ENCODE data around the gene ADGRL2. TPM values are rescaled to one million over a fixed set of nuclear protein-coding genes. Genes with fewer than 3 reads are reported as not detected.
"Not testable (repeated sequence)": the region's sequence is repeated elsewhere in the genome, so short reads cannot be mapped to it uniquely, and the experiment has no call there.

ADGRL2 gene
- total RNA-seq, 3 donors from 2014 or later, result 59.6 to 78.0 (median 74.7) TPM

- DNase-seq (ENCODE audit: low spot score in 2 of 2), result no peak
- no peak overlapping the region for H3K27ac ChIP-seq
- H3K36me3 ChIP-seq, result no peaks in the 10 kb centered on the region
- TF ChIP-seq POLR2A (IDR thresholded peaks at IDR 0.05), result no peak
- no peak for TF ChIP-seq POLR2AphosphoS5 (IDR thresholded peaks at IDR 0.05)
- no peak for TF ChIP-seq CTCF (IDR thresholded peaks at IDR 0.05)
- no peaks in the 10 kb centered on the region for H3K9me3 ChIP-seq
- H3K4me3 ChIP-seq, result no peak overlapping the region
- no peaks in the 10 kb centered on the region for H3K4me1 ChIP-seq
- intact Hi-C loops (cut with DNase I; ENCODE audit: low total_unique reads), result no loop called here
- no peaks in the 10 kb centered on the region for H3K27me3 ChIP-seq
Observed at GRCh38 chr1:81885291-81885690, 84.6 kb downstream of the ADGRL2 start.

DNA sequence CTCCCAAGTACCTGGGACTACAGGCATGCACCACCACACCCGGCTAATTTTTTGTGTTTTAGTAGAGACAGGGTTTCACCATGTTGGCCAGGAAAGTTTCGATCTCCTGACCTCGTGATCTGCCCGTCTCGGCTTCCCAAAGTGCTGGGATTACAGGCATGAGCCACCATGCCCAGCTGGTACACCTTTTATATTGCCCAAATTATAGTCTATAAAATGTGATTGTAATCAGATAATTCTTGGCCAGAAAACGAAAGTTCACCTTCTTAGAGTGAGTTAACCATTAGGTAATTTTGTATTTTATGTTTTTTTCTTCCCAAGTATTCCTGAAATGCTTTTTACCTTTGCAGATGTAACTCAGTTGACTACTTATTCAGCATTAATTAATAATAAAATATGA is 85.6 kb downstream of the ADGRL2 start:
- H3K4me1 ChIP-seq; H3K36me3 ChIP-seq; DNase-seq (ENCODE audit: low spot score in 2 of 2); H3K27me3 ChIP-seq; H3K4me3 ChIP-seq; H3K9me3 ChIP-seq; intact Hi-C loops (cut with DNase I; ENCODE audit: low total_unique reads); H3K27ac ChIP-seq: not testable (repeated sequence)

DNA sequence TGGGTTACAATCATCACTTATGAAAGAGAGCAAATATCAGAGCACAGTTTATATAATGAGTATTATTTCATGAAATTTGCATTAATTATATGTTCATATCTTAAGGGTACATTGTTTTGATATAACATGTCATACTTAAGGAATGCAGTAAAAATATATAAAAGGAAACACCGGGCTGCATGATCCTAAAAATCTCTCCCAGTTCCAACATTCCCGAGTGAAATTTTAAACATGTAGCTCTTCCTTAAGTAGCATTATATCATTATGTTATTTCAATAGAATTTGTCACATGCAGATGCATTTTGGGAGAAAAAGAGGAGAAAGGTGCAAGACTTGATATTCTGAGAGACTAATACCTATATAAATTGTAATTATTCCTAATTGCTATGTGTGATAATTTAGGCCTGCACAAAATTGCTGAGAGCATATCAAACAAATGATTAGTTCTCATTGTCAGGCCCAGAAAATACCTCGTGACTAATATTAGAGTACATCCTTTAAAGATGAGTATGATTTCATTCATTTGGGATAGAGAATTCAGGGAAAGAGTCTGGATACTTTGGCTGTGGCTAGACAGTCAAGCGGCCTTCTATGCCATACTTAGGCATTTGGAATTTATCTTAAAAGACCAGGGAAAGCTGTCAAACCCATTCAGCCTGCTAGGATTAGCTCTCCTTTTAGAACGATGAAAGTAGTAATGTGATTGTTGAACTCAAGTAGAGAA is 86.8 kb downstream of the ADGRL2 start:
- no peak for DNase-seq (ENCODE audit: low spot score in 2 of 2)
- no peaks in the 10 kb centered on the region for H3K9me3 ChIP-seq
- intact Hi-C loops (cut with DNase I; ENCODE audit: low total_unique reads), result no loop called here
- H3K27ac ChIP-seq, result no peak overlapping the region
- H3K4me1 ChIP-seq, result no peaks in the 10 kb centered on the region
- H3K4me3 ChIP-seq, result no peak overlapping the region
- H3K27me3 ChIP-seq, result no peaks in the 10 kb centered on the region
- TF ChIP-seq CTCF (IDR thresholded peaks at IDR 0.05), result no peak
- no peak for TF ChIP-seq POLR2A (IDR thresholded peaks at IDR 0.05)
- TF ChIP-seq POLR2AphosphoS5 (IDR thresholded peaks at IDR 0.05), result no peak
- H3K36me3 ChIP-seq, result no peaks in the 10 kb centered on the region

GRCh38 chr1:81889166-81889565 is 88.4 kb downstream of the ADGRL2 start:
- DNase-seq (ENCODE audit: low spot score in 2 of 2), result no peak
- H3K4me3 ChIP-seq, result no peak overlapping the region
- H3K27me3 ChIP-seq, result no peaks in the 10 kb centered on the region
- H3K4me1 ChIP-seq, result no peaks in the 10 kb centered on the region
- no peak for TF ChIP-seq POLR2AphosphoS5 (IDR thresholded peaks at IDR 0.05)
- TF ChIP-seq POLR2A (IDR thresholded peaks at IDR 0.05), result no peak
- intact Hi-C loops (cut with DNase I; ENCODE audit: low total_unique reads), result no loop called here
- no peaks in the 10 kb centered on the region for H3K36me3 ChIP-seq
- H3K27ac ChIP-seq, result no peak overlapping the region
- H3K9me3 ChIP-seq, result no peaks in the 10 kb centered on the region

DNA sequence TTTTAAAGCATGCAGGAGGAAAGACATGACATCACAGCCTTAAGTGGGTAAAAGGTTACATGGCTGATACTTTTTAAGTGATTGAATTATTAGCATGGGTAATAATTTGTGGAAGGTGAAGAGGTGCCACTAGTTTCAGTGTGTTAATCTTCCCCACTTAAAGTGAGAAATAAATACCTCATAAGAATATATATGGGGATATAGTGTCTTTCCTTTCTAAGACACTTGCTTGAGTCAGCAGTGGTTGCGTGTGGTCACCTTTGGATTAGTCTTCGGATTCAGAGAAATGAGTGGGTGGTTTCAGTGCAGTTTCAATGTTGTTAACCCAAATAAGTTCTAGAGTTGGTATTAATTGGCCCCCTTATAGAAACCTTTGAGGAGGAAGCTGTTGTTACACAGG is 94.1 kb downstream of the ADGRL2 start:
- Histone ChIP-seq H3K9me3 (no peaks in the 10 kb centered on the region), H3K4me1 (no peaks in the 10 kb centered on the region), H3K27me3 (no peaks in the 10 kb centered on the region), H3K4me3 (no peak overlapping the region), H3K36me3 (no peaks in the 10 kb centered on the region), H3K27ac (no peak overlapping the region)
- TF ChIP-seq POLR2AphosphoS5 (IDR thresholded peaks at IDR 0.05) (no peak), CTCF (IDR thresholded peaks at IDR 0.05) (no peak), POLR2A (IDR thresholded peaks at IDR 0.05) (no peak)
- intact Hi-C loops (cut with DNase I; ENCODE audit: low total_unique reads), result no loop called here
- DNase-seq (ENCODE audit: low spot score in 2 of 2), result no peak

DNA sequence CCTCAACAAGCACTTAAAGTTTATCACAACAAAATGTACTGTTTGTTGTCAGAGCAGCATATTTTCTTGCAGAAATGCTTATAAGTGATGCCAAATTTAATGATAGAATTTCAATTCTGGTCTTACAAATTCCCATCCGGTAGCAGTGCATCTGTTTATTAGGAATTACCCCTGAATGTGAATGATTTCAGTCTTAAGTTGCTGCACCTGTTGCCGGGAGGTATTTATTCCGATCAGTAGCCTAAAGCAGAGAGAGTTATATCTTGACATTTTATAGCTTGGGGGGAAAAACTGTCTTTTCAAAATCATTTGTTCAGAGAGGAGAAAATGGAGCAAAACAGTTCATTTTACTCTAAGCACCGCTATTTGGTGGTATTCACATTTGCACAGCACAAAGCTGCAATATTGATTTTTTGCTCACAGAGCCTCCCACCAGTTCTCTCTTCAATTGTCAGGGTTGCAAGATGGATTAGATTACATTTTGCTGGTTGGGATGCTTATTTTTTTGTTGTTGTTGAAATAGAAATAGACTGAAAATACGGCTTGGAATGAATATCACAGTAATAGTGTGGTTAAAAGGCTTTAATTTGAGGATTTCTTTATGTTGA is 98.6 kb downstream of the ADGRL2 start:
- no peaks in the 10 kb centered on the region for H3K9me3 ChIP-seq
- intact Hi-C loops (cut with DNase I; ENCODE audit: low total_unique reads), result no loop called here
- TF ChIP-seq POLR2A (IDR thresholded peaks at IDR 0.05) (no peak), POLR2AphosphoS5 (IDR thresholded peaks at IDR 0.05) (no peak), CTCF (IDR thresholded peaks at IDR 0.05) (no peak)

More for the DNA sequence above, 98.6 kb downstream of the ADGRL2 start:
- H3K4me1 ChIP-seq, result no peaks in the 10 kb centered on the region
- H3K36me3 ChIP-seq, result no peaks in the 10 kb centered on the region
- H3K4me3 ChIP-seq, result no peak overlapping the region
- no peak for DNase-seq (ENCODE audit: low spot score in 2 of 2)
- H3K27ac ChIP-seq, result no peak overlapping the region
- no peaks in the 10 kb centered on the region for H3K27me3 ChIP-seq
